OCI-LY1 (cell line): ENCODE measurements around the gene GRHPR.

Source experiments
- H2AFZ ChIP-seq: fragments of 200-600 bp; sonication (generic), shearing (Covaris generic); 2 replicates; pipeline ENCODE4 v1.6.0; 2014; ENCODE audit warnings: antibody characterized with exemption, mild to moderate bottlenecking, low read length
- H3F3A ChIP-seq: fragments of 200-600 bp; sonication (generic), shearing (Covaris generic); 2 replicates; pipeline ENCODE4 v1.6.0; 2014; ENCODE audit warnings: mild to moderate bottlenecking, antibody characterized with exemption, low read length, moderate library complexity; ENCODE audit not compliant: insufficient read depth
- H3K27ac ChIP-seq: fragments of 200-600 bp; sonication (generic); 2 replicates; pipeline ENCODE4 v1.5.1; 2014; ENCODE audit warnings: low read length, mixed run types, mild to moderate bottlenecking, low read depth; ENCODE audit not compliant: poor library complexity, severe bottlenecking
- H3K27me3 ChIP-seq: fragments of 200-600 bp; sonication (generic); 2 replicates; pipeline ENCODE4 v1.6.0; 2014; ENCODE audit warnings: antibody characterized with exemption, mild to moderate bottlenecking, low read length, moderate library complexity; ENCODE audit not compliant: insufficient read depth
- H3K36me3 ChIP-seq: fragments of 200-600 bp; sonication (generic); 2 replicates; pipeline ENCODE4 v1.6.1; 2014; ENCODE audit warnings: mild to moderate bottlenecking, antibody characterized with exemption, low read length, moderate library complexity, mixed read lengths; ENCODE audit not compliant: insufficient read depth
- H3K4me1 ChIP-seq: fragments of 200-600 bp; sonication (generic); 2 replicates; pipeline ENCODE4 v1.5.1; 2014; ENCODE audit warnings: mild to moderate bottlenecking, low read length, moderate library complexity; ENCODE audit not compliant: insufficient read depth, severe bottlenecking
- H3K4me2 ChIP-seq: fragments of 200-600 bp; sonication (generic), shearing (Covaris generic); 2 replicates; pipeline ENCODE4 v1.6.1; 2014; ENCODE audit warnings: low read length
- H3K4me3 ChIP-seq: fragments of 200-600 bp; sonication (generic); 2 replicates; pipeline ENCODE4 v1.5.1; 2014; ENCODE audit warnings: low read length, low read depth, mild to moderate bottlenecking, mixed read lengths; ENCODE audit not compliant: poor library complexity, severe bottlenecking
- H3K79me2 ChIP-seq: fragments of 200-600 bp; shearing (Covaris generic); 2 replicates; pipeline ENCODE4 v1.6.1; 2016; ENCODE audit warnings: mixed run types, low read length, mixed read lengths; ENCODE audit not compliant: insufficient read depth
- H3K9ac ChIP-seq: fragments of 200-600 bp; sonication (generic), shearing (Covaris generic); 2 replicates; pipeline ENCODE4 v1.6.1; 2014; ENCODE audit warnings: mild to moderate bottlenecking, low read length, mixed read lengths
- H3K9me2 ChIP-seq: fragments of 200-600 bp; sonication (generic), shearing (Covaris generic); 2 replicates; pipeline ENCODE4 v1.6.1; 2014; ENCODE audit warnings: low read depth, mild to moderate bottlenecking, low read length, mixed read lengths
- H3K9me3 ChIP-seq: fragments of 200-600 bp; shearing (Covaris generic); 2 replicates; pipeline ENCODE4 v1.6.1; 2014; ENCODE audit warnings: low read length, mixed read lengths
- H4K20me1 ChIP-seq: fragments of 200-600 bp; sonication (generic), shearing (Covaris generic); 2 replicates; pipeline ENCODE4 v1.6.0; 2016; ENCODE audit warnings: mild to moderate bottlenecking, low read length; ENCODE audit not compliant: insufficient read depth
- EZH2 ChIP-seq: fragments of 200-600 bp; sonication (generic), shearing (Covaris generic); IDR thresholded peaks from 2 replicates; pipeline ENCODE4 v1.8.0; 2017; ENCODE audit warnings: borderline replicate concordance, mixed run types, mild to moderate bottlenecking, antibody characterized with exemption, low read length, moderate library complexity, mixed read lengths
- TF ChIP-seq, protein P1 (sequence below): fragments of 200-600 bp; sonication (generic), shearing (Covaris generic); IDR thresholded peaks from 2 replicates; pipeline ENCODE4 v1.5.1; 2017; ENCODE audit warnings: mild to moderate bottlenecking, antibody characterized with exemption, low read length, moderate library complexity, mixed read lengths

The GRHPR gene

DNA sequence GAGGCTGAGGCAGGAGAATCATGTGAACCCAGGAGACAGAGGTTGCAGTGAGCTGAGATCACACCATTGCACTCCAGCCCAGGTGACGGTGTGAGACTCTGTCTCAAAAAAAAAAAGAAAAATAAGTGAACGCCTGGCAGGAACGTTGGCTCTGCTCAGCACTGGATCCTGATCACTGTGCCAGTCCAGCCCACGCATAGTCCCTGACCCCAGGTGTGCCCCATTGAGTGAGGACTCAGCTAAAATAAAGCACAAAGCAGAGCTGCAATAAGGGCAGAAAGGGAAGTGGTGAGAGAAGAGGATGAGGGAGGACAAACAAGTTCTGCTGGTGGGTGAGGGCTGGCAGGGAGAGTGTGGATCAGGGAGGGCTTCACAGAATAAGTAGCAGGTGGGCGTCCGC, 4.3 kb downstream of the GRHPR start:
- Histone ChIP-seq H3K36me3 (peaks cover 84% of the 10 kb centered on the region), H3K9me3 (no peaks in the 10 kb centered on the region), H3K79me2 (peaks cover 25% of the 10 kb centered on the region), H3K4me2 (no peak overlapping the region), H3K4me1 (peaks cover 75% of the 10 kb centered on the region), H2AFZ (no peak overlapping the region), H3K9ac (no peak overlapping the region), H3K4me3 (no peak overlapping the region), H3K27me3 (no peaks in the 10 kb centered on the region), H3K27ac (peak overlapping the region; percentile 15), H4K20me1 (no peaks in the 10 kb centered on the region), H3F3A (peaks cover 3% of the 10 kb centered on the region; the same call in 1 of the 2 replicates), H3K9me2 (no peaks in the 10 kb centered on the region)
- TF ChIP-seq, protein P1, sequence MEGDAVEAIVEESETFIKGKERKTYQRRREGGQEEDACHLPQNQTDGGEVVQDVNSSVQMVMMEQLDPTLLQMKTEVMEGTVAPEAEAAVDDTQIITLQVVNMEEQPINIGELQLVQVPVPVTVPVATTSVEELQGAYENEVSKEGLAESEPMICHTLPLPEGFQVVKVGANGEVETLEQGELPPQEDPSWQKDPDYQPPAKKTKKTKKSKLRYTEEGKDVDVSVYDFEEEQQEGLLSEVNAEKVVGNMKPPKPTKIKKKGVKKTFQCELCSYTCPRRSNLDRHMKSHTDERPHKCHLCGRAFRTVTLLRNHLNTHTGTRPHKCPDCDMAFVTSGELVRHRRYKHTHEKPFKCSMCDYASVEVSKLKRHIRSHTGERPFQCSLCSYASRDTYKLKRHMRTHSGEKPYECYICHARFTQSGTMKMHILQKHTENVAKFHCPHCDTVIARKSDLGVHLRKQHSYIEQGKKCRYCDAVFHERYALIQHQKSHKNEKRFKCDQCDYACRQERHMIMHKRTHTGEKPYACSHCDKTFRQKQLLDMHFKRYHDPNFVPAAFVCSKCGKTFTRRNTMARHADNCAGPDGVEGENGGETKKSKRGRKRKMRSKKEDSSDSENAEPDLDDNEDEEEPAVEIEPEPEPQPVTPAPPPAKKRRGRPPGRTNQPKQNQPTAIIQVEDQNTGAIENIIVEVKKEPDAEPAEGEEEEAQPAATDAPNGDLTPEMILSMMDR, result no peak
- TF ChIP-seq EZH2, result no peak

GRCh38 chr9:37428345-37428744, 5.8 kb downstream of the GRHPR start:
- Histone ChIP-seq H3K9ac (no peak overlapping the region), H3F3A (peaks cover 4% of the 10 kb centered on the region; the same call in 1 of the 2 replicates), H3K36me3 (peaks cover 99% of the 10 kb centered on the region), H3K27ac (peak overlapping the region; percentile 26), H3K4me2 (no peak overlapping the region), H3K27me3 (no peaks in the 10 kb centered on the region), H4K20me1 (no peaks in the 10 kb centered on the region), H3K4me1 (peaks cover 82% of the 10 kb centered on the region), H3K9me3 (no peaks in the 10 kb centered on the region), H3K9me2 (no peaks in the 10 kb centered on the region), H2AFZ (no peak overlapping the region), H3K4me3 (no peak overlapping the region), H3K79me2 (peaks cover 15% of the 10 kb centered on the region)
- TF ChIP-seq, protein P1, result no peak

DNA sequence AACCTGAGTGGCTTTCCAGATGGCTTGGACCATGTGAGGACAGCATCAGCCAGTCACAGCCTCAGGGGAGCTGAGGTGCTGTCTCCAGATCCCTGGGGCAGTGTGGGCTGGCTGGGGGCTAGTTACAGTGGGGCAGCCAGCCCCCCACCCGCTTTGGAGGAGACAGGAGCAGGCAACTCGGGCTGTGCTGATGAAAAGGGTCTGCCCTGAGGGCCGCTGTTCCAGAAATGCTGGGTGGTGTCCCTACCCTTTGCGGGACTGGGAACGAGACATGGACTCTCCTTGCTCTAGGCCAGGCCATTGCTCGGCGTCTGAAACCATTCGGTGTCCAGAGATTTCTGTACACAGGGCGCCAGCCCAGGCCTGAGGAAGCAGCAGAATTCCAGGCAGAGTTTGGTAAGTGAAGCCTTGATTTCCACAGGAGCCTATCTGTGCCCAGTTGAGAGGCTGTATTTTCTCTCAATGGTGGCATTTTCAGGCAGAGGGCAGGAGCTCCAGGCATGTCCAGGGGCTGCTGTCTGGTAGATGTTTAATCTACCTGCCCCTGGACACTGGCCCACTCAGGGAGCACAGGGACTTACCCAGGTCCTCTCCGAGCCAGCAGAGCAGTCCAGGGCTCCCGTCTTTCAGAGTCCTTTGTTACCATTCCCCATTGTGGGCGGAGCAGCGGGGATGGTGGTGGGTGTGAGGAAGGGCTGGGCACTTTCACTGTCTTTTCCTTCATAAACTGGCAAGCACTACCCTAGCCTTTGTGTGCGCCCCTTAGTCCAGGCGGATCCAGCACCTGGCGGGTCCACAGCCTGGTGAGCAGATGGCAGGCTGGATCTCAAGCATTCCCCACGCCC, 7.2 kb downstream of the GRHPR start:
- no peaks in the 10 kb centered on the region for H3K9me2 ChIP-seq
- peaks cover 4% of the 10 kb centered on the region; the same call in 1 of the 2 replicates for H3F3A ChIP-seq
- H2AFZ ChIP-seq, result no peak overlapping the region
- H3K4me2 ChIP-seq, result no peak overlapping the region
- H3K4me1 ChIP-seq, result peaks cover 71% of the 10 kb centered on the region
- H3K79me2 ChIP-seq, result peaks cover 2% of the 10 kb centered on the region
- TF ChIP-seq, protein P1, result no peak
- TF ChIP-seq EZH2, result no peak
- H3K4me3 ChIP-seq, result no peak overlapping the region
- no peaks in the 10 kb centered on the region for H4K20me1 ChIP-seq
- H3K27me3 ChIP-seq, result no peaks in the 10 kb centered on the region
- peak overlapping the region; percentile 87 for H3K27ac ChIP-seq
- no peak overlapping the region; the same call in 1 of the 2 replicates for H3K9ac ChIP-seq
- no peaks in the 10 kb centered on the region for H3K9me3 ChIP-seq
- peaks cover 99% of the 10 kb centered on the region for H3K36me3 ChIP-seq
